Measurements from ENCODE around the gene ITCH. TPM values are rescaled to one million over a fixed set of nuclear protein-coding genes. Genes with fewer than 3 reads are reported as not detected.
"Not testable (repeated sequence)": the region's sequence is repeated elsewhere in the genome, so short reads cannot be mapped to it uniquely, and the experiment has no call there.

ITCH gene
- total and polyA plus RNA-seq, 11 donors, result 6.0 to 49.0 (median 39.5) TPM

DNA sequence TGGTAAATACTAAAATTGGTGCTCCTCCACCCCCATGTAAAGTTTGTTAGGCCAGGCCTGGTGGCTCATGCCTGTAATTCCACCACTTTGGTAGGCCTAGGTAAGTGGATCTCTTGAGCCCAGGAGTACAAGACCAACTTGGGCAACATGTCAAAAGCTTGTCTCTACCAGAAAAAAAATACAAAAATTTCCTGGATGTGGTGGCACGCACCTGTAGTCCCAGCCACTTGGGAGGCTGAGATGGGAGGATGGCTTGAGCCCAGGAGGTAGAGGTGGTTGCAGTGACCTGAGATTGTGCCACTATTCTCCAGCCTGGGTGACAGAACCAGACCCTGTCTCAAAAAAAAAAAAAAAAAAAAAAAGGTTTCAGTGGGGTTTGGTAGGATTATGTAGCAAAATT lies 41.7 kb downstream of the ITCH start:
- 97 to 100% (median 100%) methylated on average over 1 of the region's 1 CpG for WGBS, 4 donors
- H3K27ac ChIP-seq, result no peak overlapping the region
- DNase-seq (no peak), ATAC-seq (no peak)
- peaks cover 0 to 59% (median 26%) of the 10 kb centered on the region in 12 donors for H3K4me1 ChIP-seq
- intact Hi-C loops (cut with DNase I), result no loop called here
- H3K4me3 ChIP-seq, result no peak overlapping the region
- no peaks in the 10 kb centered on the region for H3K27me3 ChIP-seq
- peaks cover 0 to 41% (median 25%) of the 10 kb centered on the region in 9 donors for H3K36me3 ChIP-seq
- no peaks in the 10 kb centered on the region for H3K9me3 ChIP-seq
- no peak for TF ChIP-seq POLR2A (IDR thresholded peaks at IDR 0.05)
- TF ChIP-seq, protein P1, sequence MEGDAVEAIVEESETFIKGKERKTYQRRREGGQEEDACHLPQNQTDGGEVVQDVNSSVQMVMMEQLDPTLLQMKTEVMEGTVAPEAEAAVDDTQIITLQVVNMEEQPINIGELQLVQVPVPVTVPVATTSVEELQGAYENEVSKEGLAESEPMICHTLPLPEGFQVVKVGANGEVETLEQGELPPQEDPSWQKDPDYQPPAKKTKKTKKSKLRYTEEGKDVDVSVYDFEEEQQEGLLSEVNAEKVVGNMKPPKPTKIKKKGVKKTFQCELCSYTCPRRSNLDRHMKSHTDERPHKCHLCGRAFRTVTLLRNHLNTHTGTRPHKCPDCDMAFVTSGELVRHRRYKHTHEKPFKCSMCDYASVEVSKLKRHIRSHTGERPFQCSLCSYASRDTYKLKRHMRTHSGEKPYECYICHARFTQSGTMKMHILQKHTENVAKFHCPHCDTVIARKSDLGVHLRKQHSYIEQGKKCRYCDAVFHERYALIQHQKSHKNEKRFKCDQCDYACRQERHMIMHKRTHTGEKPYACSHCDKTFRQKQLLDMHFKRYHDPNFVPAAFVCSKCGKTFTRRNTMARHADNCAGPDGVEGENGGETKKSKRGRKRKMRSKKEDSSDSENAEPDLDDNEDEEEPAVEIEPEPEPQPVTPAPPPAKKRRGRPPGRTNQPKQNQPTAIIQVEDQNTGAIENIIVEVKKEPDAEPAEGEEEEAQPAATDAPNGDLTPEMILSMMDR (IDR thresholded peaks at IDR 0.05), result no peak

DNA sequence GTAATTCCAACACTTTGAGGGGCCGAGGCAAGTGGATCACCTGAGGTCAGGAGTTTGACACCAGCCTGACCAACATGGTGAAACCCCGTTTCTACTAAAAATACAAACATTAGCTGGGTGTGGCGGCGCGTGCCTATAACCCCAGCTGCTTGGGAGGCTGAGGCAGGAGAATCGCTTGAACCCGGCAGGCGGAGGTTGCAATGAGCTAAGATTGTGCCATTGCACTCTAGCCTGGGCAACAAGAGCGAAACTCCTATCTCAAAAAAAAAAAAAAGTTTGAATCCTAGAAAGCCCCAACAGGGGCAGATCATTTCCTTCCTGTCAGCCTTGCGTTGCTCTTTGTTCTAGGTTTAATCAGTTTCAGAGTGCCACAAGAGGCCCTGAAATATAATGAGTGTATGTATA lies 42.2 kb downstream of the ITCH start:
- peaks cover 0 to 59% (median 26%) of the 10 kb centered on the region in 12 donors for H3K4me1 ChIP-seq
- H3K9me3 ChIP-seq; intact Hi-C loops (cut with DNase I); DNase-seq; H3K27ac ChIP-seq; H3K4me3 ChIP-seq; H3K27me3 ChIP-seq: not testable (repeated sequence)
- peaks cover 0 to 45% (median 26%) of the 10 kb centered on the region in 9 donors for H3K36me3 ChIP-seq
- peak in 1 of 4 donors; percentile 34 for ATAC-seq
- 82 to 89% (median 85%) methylated on average over 10 of the region's 10 CpGs for WGBS, 4 donors

DNA sequence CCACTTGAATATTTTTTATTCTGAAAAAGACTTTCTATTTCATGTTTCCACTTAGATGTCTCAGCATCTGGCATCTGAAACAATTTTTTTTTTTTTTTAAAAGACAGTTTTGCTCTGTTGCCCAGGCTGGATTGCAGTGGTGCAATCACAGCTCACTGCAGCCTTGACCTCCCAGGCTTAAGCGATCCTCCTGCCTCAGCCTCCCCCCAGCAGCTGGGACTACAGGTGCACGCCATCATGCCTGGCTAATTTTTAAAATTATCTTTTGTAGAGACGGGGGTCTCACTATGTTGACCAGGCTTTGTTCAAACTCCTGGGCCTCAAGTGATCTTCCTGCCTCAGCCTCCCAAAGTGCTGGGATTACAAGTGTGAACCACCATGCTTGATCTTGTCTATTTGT lies 42.9 kb downstream of the ITCH start:
- Histone ChIP-seq H3K36me3 (peaks cover 0 to 45% (median 32%) of the 10 kb centered on the region in 9 donors), H3K4me1 (peaks cover 0 to 54% (median 26%) of the 10 kb centered on the region in 12 donors)
- WGBS, 4 donors, result 97 to 100% (median 98%) methylated on average over 3 of the region's 3 CpGs
- ATAC-seq; H3K27me3 ChIP-seq; H3K4me3 ChIP-seq; H3K9me3 ChIP-seq; DNase-seq; intact Hi-C loops (cut with DNase I); H3K27ac ChIP-seq: not testable (repeated sequence)

DNA sequence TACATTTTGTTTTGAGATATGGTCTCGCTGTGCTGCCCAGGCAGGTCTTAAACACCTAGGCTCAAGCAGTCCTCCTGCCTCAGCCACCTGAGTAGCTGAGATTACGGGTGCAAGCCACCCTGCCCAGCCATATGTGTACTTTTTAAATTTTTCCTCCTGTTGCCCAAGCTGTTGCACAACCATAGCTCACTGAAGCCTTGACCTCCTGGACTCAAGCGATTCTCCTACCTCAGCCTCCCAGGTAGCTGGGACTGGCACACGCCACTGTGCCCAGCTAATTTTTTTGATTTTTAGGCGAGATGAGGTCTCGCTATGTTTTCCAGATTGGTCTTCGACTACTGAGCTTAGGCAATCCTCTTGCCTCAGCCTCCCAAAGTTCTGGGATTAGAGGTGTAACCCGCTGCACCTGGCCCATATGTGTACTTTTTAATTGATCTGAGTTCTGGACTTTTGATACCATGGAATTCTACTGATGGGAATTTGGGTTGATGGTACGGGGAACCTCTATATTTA lies 44.9 kb downstream of the ITCH start:
- 81 to 96% (median 88%) methylated on average over 9 of the region's 9 CpGs for WGBS, 4 donors
- peaks cover 0 to 55% (median 42%) of the 10 kb centered on the region in 9 donors for H3K36me3 ChIP-seq
- TF ChIP-seq POLR2A (IDR thresholded peaks at IDR 0.05), result no peak
- TF ChIP-seq, protein P1 (IDR thresholded peaks at IDR 0.05), result no peak
- no peaks in the 10 kb centered on the region for H3K9me3 ChIP-seq
- H3K27ac ChIP-seq, result no peak overlapping the region
- intact Hi-C loops (cut with DNase I), result no loop called here
- no peak for DNase-seq
- no peaks in the 10 kb centered on the region for H3K27me3 ChIP-seq
- no peak overlapping the region for H3K4me3 ChIP-seq
- ATAC-seq, result no peak
- peaks cover 0 to 35% (median 13%) of the 10 kb centered on the region in 12 donors for H3K4me1 ChIP-seq

DNA sequence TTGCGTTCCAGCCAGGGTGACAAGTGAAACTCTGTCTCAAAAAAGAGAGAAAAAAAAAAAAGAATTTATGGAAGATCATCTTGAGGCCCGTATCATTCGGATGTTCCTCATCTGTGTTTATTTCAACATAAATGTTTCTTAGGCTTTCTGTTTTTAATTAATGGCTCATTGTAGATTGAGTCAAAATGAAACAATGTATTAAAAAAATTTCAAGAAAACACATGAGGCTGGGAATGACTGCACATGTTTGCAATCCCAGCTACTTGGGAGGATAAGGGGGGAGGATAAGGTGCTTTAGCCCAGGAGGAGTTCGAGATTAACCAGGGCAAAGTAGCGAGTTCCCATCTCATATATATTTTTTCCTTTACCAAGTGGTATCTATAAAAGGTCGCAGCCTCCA lies 47.3 kb downstream of the ITCH start:
- no peak overlapping the region for H3K27ac ChIP-seq
- DNase-seq (no peak), ATAC-seq (no peak)
- H3K36me3 ChIP-seq, result peaks cover 0 to 78% (median 66%) of the 10 kb centered on the region in 9 donors
- no peak for TF ChIP-seq POLR2A (IDR thresholded peaks at IDR 0.05)
- TF ChIP-seq, protein P1 (IDR thresholded peaks at IDR 0.05), result no peak
- intact Hi-C loops (cut with DNase I), result no loop called here
- WGBS, 4 donors, result 94 to 98% (median 94%) methylated on average over 6 of the region's 6 CpGs
- peaks cover 0 to 26% (median 12%) of the 10 kb centered on the region in 12 donors for H3K4me1 ChIP-seq
- H3K9me3 ChIP-seq, result no peaks in the 10 kb centered on the region
- H3K4me3 ChIP-seq, result no peak overlapping the region
- no peaks in the 10 kb centered on the region for H3K27me3 ChIP-seq
